IPS-NIHi11 (cell line): ENCODE data around the gene TSPAN17.

ENCODE experiments used
- DNase-seq: peaks from one replicate; pipeline ENCODE4 v3.0.0; 2012; ENCODE audit warnings: mixed read lengths, low spot score

The TSPAN17 gene

DNA sequence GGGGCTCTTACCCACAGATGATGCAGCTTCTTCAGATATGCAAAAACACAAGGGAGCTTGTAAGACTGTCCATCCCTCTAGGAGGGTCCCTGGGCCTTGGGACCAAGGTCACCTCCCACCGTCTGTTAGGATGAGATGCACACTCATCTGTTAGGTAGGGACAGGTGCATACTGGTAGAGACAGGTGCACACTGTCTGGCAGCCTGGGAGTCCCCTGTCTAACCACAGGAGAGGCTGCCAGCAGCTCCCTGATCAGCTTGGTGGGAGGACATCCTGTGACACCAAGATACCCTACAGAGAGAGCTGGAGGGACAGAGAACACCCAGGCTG is 13.2 kb downstream of the TSPAN17 start:
- DNase-seq, result no peak

DNA sequence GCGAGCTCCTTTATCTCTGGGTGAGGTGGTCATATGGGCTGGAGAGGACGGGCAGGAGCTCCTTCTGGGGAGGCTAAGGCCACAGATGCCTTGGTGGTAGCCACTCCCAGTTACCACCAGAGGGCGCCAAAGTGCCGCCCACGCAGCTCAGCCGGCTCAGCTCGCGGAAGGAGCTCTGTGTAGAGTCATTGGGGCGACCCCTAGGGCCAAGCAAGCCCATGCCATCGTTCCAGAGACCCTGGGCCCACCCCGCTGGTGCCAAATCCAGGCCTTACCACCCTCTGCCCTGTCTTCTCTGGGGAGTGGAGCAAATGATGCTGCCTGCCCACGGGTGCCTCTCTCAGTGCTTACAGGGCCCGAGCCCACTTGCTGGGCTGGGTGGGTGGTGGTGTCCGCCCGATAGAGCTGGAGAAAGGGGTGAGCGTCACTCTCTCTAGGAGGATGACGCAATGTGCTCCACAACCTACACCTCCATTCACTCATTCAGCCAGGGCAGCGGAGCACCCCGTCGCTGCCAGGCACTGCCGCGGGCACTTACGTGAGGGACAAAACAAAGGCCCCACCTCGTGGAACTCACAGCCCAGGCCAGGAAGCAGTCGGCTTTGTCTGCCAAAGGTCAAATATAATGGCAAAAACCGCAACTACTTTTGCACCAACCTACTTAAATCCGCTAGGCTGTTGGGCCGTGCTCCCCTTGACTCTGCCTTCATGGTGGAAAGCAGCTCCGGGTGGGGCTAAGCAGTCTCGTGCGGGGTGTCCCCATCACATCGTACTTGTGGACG is 13.8 kb downstream of the TSPAN17 start:
- DNase-seq, result peak; percentile 96

DNA sequence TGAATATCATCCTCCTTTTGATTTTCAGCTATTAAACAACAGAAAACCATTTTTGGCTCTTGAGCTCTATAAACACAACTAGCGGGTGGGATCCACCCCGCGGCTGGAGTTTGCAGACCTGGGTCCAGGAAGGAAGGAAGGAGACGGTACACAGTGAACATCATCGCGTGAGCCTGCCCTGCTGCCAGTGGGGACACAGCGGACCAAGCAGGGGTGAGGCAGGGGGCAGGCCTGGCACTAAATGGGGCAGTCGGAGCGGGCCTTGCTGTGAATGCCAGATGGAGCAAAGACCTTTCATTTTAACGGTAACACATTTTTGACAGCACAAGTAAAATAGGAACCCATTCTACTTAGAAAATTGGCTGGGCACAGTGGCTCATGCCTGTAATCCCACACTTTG is 14.4 kb downstream of the TSPAN17 start:
- DNase-seq, result no peak

DNA sequence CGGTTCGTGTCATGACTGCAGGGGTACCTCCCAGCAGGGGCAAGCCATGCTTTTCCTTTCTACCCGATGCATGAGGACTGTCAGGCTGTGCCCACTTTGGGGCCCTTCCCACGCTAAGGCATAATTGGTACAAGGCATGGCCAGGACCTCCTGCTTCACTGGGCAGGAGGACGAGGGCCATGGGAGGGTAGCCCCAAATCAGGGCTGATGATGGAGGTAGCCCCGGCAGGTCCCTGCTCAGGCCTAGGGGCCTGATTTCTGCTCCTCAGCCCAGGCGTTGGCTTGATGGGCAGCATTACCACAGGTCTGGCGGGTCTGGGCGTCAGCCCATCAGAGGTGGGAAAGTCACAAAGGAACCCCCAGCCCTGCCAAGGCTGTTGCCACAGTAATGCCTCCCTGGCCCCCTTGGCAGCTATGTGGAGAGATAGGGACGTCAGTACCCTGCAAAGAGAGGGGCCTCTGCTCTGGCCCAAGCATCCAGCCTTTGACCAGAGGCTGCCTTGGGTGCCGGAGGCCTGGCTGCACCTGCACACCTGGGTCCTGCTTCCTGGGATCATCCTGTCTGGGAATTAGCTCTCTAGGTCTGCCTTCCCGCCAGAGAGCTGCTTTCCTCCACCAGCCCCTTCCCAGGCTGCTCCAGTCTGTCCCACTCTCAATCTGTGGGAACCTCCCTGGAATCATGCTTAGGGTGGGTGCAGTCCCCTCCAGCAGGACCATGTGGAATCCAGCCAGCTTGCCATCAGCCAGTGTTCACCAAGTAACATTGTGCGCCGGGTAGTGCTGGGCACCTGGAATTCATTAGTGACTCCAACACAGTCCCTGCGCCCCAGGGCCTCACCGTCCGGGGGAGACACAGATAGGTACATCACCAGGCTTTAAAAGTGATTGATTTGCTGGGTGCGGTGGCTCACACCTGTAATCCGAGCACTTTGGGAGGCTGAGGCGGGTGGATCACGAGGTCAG is 15.4 kb downstream of the TSPAN17 start:
- DNase-seq, result no peak

DNA sequence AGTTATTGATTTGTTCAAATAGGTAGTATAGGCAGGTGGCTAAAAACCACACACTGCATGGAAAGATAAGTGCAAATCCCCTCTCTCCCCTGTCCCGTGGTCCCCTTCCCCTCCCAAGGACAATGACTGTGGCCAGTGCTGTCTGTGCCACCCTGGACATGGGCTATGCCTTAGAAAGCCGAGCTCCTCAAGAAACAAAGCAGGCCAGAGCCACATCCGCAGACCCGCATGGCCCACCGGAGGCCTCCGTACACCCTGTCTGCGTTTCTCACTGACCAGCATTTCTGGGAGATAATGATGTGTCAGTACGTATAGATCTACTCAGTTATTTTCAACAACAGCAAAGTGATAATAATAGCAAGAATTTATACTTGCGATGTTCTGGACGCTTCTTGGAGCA is 16.3 kb downstream of the TSPAN17 start:
- no peak for DNase-seq

DNA sequence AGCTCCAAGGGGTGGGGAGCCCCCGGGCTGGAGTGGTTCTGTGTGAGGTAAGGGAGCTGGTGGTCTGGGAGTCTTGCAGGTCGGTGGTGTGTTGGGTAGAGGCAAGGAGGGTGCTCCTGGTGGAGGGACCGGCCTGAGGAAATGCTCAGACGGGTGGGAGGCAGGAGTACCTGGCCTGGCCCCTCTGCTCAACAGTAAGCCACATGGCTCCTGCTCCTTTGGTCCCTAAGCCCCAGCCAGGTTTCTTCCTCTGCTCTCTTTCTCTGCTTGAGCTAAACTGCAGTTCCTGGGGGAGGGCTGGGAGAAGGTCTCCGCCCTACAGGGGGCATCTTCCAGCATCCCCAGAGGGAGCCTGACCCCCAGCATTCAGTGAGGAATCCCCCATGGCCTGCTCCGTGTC is 17.2 kb downstream of the TSPAN17 start:
- DNase-seq, result no peak

DNA sequence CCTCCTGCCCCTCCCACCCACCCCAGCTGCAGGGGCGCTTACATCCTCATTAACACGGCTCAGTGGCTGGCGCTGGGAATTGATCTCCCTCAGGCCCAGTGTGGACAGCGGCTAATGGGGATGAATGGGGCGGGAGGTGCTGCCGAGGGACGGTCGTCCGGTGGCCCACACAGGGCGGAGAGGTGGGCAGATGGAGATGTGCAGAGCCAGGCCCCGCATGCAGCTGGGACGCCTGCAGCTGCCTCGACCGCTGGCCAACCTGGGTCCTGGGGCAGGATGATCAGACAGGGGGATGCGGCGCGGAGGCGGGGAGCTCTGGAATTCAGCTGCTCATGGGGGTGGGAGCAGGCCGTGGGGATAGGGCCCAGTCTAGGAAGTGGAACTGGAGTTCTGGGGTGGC is 17.6 kb downstream of the TSPAN17 start:
- peak; percentile 54 for DNase-seq

DNA sequence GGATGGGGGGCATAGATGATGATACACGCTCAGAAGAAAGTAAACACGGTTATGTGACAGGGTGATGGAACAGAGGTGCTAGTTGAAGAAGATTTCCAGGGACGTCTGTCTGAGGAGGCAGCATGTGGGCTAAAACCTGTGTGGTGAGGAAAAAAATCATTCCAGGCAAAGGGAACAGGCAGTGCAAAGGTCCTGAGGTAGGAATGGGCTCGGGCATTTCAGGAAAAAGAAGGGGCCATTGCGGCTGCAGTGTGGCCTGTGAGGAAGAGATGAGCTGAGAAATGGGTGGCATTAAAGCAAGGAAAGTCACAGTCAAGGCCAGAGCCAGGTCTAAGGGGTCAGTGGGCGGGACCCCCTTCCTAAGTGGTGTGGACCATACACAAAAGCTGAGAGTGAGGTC is 18.2 kb downstream of the TSPAN17 start:
- no peak for DNase-seq

DNA sequence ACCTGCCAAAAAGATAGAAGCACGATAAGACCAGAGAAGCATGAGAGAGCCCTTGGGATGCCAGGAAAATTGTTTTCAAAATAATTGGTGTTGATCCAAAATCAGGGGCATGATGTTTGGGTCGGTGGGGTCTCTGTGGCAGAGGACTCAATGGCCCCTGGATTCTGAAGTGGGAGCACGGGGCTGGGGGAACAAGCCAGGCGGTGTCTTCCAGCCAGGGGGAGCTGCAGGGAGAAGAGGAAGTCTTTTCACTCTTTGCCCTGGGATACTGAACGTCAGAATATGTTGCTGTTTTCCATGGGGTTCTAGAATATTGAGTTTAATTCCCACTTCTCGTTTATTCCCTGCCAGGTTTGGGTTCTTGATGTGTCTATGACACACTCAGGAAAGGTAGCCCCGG is 20.4 kb downstream of the TSPAN17 start:
- no peak for DNase-seq

DNA sequence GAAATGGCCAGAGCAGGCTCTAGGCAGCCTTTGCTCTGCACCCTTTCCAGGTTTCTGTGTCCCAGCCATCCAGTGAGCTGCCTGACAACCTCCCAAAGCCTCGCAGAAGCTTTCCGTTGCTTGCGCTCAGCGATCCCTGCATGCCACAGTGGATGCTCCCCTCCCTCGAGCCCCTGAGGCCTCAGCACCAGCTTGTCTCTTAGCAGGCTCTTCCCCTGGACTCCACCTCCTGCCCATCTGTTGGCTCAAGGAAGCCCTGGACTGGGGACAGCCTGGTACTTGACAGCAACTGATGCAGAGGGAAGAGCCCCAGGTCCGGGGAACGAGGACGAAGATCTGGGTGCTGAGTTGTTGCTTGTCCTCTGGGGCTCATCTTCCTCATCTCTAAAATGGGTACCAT is 23.2 kb downstream of the TSPAN17 start:
- no peak for DNase-seq

DNA sequence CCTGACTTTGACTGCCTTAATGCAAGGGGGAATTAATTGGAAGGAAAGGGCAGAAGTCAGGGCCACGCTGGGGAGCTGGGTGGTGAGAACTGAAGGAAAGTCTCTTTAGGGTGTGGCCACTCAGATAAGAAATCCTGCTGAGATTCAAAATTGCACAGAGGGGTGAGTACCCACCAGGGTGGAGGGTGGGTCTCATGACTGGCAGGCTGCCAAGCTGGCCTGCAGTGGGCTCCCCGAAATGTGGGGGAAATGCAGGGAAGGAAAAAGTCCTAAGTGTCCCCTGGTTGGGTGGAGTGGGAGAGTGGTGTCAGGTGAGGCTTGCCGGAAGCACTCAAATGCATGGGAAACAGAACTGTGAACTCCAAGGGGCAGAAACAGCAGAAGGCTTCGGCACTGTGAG is 24.1 kb downstream of the TSPAN17 start:
- DNase-seq, result no peak

DNA sequence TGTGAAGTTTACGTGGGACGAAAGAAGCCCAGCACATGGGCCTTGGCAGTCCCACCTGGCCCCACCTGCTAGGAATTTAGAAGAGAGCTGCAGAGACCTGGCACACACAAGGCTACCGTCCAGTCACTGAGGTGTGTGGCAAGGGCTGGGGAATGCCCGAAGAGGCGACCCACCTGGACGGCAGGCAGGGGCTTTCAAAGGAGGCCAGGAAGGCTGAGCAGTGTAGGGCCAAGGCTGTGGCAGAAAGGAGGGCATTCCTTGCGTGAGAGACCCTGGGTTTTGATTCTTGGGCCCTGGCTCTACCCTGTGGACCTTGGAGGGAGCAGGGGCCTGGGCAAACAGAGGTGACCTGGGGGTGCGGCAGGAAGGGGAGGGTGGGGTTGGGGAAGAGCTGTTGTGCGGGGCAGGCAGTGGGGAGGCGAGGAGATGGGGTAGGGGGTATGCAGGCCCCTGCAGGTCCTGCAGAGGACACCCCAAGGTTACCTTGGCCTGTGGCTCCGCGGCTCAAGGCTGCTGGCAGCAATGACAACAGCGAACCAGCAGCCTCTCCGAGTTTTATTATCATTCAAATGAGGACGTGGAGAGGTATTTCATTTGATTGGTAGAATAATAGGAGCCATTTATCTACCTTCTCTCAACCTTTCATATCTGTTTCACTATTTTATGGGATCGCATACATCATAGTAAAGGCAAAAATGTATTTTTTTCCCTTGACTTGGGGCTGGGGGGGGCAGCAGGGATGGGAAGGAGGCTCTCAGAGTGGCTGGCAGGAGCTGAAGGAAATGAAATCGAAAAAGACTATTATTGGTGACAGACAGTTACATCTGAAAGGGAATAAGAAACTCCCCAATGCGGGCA is 24.8 kb downstream of the TSPAN17 start:
- DNase-seq, result peak; percentile 61

DNA sequence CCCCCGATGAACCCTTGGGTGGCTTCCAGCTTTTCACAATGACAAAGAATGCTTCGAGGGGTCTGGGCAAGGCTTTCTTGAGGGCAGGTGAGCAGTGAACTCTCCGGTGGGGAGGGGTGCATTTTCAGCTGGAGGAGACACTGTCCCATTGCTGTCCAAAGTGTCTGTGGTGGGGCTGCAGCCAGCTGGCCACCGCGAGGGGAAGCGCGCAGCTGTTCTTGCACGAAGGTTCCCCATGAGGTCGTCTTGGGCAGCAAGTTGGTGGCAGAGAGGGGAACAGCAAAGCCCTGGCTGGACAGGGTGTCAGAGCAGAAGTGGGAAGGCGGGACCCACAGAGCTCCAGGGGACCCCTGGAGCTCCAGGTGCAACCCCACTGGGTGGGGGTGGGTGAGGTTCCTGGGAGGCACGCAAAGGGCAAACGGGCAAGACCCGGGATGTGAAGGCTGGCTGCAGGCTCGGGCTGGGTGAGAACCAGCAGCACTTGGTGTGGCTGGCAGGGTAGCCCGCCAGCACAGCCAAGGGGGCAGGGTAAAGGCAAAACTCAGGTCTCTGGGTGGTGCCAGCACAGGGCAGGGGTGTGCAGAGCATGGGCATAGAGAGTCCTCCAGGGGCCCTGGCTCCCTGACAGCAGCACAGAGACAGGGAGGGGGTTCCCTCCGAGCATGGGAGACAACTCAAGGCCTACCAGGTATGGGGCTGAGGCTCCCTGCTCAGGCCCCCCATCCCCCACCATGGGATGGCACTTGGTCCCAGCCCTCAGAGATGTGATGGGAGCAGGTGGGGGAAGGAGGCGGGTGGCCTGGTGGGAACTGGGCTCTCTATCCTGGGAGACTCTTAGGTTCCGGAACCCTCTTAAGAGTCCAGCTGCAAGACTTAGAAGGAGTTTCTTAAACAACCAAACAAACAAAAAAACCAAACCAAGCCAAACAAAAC is 26.6 kb downstream of the TSPAN17 start:
- no peak for DNase-seq

DNA sequence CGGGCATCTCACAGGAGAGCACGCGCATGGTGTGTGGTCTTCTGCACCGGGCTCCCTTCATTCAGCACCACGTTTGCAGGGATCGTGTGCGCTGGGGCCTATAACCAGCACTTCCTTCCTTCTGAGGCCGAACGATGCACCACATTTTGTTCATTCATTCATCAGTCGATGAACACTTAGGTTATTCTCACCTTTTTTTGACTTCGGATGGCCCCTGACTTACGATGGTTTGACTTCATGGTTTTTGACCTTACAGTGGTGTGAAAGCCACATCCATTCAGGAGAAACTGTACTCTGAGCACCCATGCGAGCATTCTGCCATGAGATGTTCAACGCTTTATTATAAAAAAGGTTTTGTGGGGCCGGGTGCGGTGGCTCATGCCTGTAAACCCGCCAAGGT is 27.5 kb downstream of the TSPAN17 start:
- no peak for DNase-seq

DNA sequence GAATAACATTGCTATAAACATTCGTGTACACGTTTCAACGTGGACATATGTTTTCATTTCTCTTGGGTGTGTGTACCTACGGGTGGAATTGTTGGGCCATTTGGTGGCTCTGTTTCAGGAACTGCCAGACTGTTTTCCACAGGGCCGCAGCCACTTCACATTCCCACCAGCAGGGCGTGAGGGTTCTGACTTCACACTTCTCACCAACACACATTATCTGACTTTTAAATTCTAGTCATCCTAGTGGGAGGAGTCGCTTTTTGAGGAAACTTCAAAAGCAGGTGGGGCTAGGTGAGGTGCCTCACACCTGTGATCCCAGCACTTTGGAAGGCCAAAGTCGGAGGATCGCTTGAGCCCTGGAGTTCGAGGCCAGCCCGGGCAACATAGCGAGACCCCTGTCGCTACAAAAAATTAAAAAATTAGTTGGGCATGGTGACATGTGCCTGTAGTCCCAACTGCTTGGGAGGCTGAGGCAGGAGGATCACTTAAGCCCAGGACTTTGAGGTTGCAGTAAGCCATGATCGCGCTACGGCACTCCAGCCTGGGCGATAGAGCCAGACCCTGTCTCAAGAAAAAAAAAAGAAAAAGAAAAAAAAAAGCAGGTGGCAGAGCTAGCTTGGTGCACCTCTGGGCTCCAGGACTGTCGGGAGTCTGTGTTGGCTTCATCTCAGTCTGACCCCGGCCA is 28.5 kb downstream of the TSPAN17 start:
- DNase-seq, result peak; percentile 70

DNA sequence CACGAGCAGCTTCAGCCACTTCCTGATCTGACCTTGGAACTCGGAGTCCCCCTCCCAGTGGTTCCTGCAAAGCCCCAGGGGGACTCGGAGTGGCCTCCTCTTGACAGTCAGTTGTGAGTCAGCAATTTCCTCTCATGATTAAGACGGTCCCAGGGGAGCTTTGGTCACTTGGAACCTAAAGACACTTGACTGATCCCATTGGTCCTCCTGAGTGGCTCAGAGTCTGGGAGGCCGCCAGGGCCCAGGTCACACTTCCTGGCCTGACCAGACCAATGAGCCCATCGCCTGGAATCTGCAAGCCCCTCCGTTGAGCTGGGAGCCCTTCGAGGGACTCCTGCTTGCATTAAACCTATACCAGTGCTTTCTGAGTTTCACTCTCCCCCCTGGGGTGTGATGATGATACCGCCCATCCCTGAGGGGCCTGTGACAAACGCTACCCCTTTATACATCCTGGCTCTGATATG is 29.1 kb downstream of the TSPAN17 start:
- no peak for DNase-seq

DNA sequence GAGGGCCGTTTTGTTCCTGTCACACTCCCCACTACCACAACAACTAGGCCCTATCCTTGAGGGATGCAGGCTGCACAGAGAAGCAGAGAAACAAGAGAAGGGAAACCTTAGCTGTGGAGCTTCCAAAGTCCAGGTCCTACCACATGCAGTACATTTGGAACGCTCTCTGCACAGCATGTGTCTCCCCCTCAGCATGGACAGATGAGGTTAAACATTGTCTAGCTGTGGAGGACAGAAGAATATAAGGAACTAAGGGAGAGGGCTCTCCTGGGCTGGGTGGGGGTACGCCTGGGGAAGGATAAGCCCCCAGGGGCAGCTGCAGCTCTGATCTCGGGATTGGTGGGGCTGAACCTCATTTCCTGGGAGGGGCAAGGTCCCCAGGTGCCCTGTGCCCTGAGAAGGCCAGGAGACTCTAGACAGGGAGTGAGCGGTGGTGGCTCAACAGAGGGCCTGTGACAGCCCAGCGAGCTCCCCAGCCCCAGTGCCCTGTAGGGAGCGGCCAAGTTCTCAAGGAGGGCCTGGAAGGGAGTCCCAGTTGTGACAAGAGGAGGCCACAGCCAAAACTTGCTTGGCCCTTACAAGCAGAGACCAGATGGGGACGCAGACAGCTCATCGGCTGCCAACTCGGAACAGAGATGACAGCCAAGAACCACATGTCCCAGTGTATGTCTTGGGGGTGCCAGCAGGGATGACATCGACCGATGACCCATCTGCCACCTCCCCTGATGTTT is 30.1 kb downstream of the TSPAN17 start:
- no peak for DNase-seq

DNA sequence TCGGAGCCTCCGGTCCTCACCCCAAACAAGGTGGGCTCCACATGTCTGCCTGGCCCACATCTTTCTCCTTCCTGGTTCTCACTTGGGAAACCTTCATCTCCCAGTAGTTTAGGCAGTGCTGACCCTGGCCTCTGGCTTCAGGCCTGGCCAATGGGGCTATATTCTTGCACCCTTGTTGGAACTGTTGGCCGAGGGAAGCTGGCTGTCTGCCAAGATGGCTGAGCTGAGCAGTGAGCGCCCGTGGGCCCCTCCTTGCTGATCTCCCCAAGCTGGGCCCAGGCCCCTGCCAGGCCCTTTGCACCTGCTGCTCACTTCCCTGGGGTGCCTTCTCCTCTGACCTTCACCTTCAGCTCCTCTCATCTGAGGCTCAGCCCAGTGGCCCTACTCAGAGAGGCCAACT is 31.3 kb downstream of the TSPAN17 start:
- DNase-seq, result no peak

DNA sequence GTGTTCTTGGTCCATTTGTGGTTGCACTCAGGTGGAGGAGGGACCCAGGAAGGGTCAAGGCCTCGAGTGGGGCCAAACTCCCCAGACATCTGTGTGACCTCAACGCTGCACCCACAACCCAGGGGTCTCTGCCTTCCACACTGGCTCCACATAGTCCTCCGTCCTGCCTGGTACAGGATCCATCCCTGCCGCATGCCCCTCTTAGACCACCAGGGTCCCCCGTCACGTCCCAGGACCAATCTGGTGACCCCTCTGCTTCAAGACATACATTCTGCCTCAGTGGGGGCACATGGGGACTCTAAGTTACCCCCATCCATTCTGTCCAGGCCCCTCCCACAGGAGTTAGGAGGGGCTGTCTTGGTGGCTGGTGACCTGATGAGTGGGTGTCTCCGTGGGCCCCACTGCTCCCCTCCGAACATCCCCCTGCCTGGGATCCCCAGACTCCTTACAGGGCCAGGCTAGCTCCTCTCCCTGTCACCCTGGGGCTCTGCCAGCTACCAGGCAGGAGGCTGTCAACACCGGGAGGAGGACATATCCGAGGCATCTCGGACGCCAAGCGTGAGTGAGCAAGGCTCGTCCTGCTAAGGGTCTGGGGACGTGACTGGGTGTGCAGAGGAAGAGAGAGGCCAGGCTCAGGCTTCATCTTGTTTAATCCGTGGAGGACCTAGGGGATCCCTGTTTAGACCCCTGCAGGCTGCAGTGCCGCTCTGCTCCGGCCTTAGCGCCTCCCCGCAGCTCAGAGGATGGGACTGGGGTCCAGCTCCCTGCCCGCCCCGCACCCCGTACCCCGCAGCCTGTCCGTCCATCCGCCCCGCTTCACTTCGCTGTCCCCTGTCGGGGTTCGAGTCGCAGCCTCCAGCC is 32.3 kb downstream of the TSPAN17 start:
- no peak for DNase-seq
